Fibroblast of skin of scalp (primary cell): ENCODE results near the gene PLEKHM2.
"Not testable (repeated sequence)": the region's sequence is repeated elsewhere in the genome, so short reads cannot be mapped to it uniquely, and the experiment has no call there.

Experiments used
- DNase-seq: peaks from one replicate; pipeline ENCODE4 v3.0.0-alpha.2; 2013

The PLEKHM2 gene

GRCh38 chr1:15676688-15677661, 7.1 kb upstream of the PLEKHM2 start:
- no peak for DNase-seq

- DNase-seq: peak; percentile 85
Measured at GRCh38 chr1:15678578-15678977, 5.5 kb upstream of the PLEKHM2 start.

- peak; percentile 56 for DNase-seq
Measured at GRCh38 chr1:15680131-15680530, 4.0 kb upstream of the PLEKHM2 start.

- peak; percentile 84 for DNase-seq
Measured at GRCh38 chr1:15680561-15681348, 3.4 kb upstream of the PLEKHM2 start.

GRCh38 chr1:15681349-15682292, 2.5 kb upstream of the PLEKHM2 start:
- DNase-seq: peak; percentile 9

- DNase-seq: no peak
Measured at GRCh38 chr1:15682936-15683341, 1.2 kb upstream of the PLEKHM2 start.

GRCh38 chr1:15683345-15684039, 628 bp upstream of the PLEKHM2 start:
- no peak for DNase-seq

- peak; percentile 21 for DNase-seq
Measured at GRCh38 chr1:15684468-15685291, 560 bp downstream of the PLEKHM2 start.

- DNase-seq: no peak
Measured at GRCh38 chr1:15685820-15686219, 1.7 kb downstream of the PLEKHM2 start.

GRCh38 chr1:15687446-15687845, 3.3 kb downstream of the PLEKHM2 start:
- no peak for DNase-seq

- DNase-seq: no peak
Measured at GRCh38 chr1:15690317-15690716, 6.2 kb downstream of the PLEKHM2 start.

GRCh38 chr1:15691434-15692032, 7.4 kb downstream of the PLEKHM2 start:
- DNase-seq: no peak

- DNase-seq: no peak
Measured at GRCh38 chr1:15692121-15692682, 8.1 kb downstream of the PLEKHM2 start.

- no peak for DNase-seq
Measured at GRCh38 chr1:15693371-15693770, 9.3 kb downstream of the PLEKHM2 start.

GRCh38 chr1:15696956-15697521, 12.9 kb downstream of the PLEKHM2 start:
- DNase-seq: no peak

GRCh38 chr1:15698201-15698600, 14.1 kb downstream of the PLEKHM2 start:
- no peak for DNase-seq

GRCh38 chr1:15699321-15699720, 15.2 kb downstream of the PLEKHM2 start:
- not testable (repeated sequence) for DNase-seq

GRCh38 chr1:15700508-15700907, 16.4 kb downstream of the PLEKHM2 start:
- no peak for DNase-seq

GRCh38 chr1:15701784-15702183, 17.7 kb downstream of the PLEKHM2 start:
- no peak for DNase-seq
